Caco-2 (cell line): Measurements from ENCODE around the gene TM4SF1. TPM values are rescaled to one million over a fixed set of nuclear protein-coding genes. Genes with fewer than 3 reads are reported as not detected.

Experiments
- BruUV-seq: library from RNA; stranded (reverse); fragments of 400-500 nt; replicated peaks from 2 replicates; lab custom pipeline; 2021; lab: Mats Ljungman, UMichigan
- CTCF ChIA-PET: fragments of 300-600 bp; sonication (Branson Sonifier 250); formaldehyde crosslinking; loops from one replicate; lab custom pipeline; 2022; ENCODE audit warnings: antibody characterized with exemption; lab: Charles Lee
- POLR2A ChIA-PET: fragments of 300-600 bp; sonication (Branson Sonifier 250); formaldehyde crosslinking; loops from one replicate; lab custom pipeline; 2022; ENCODE audit warnings: antibody characterized with exemption; lab: Charles Lee
- DNase-seq, 2 experiments: peaks; one replicate each; pipeline versions ENCODE4 v3.0.0 to v3.0.0-alpha.2; 2020 to 2022
- H3K27me3 ChIP-seq: replicated peaks from 2 replicates; pipeline ENCODE4 v1.6.0; 2011; ENCODE audit warnings: low read length; ENCODE audit not compliant: control insufficient read depth, insufficient read depth
- H3K36me3 ChIP-seq: 2 replicates; pipeline ENCODE4 v1.5.1; 2011; ENCODE audit warnings: low read length; ENCODE audit not compliant: control insufficient read depth, insufficient read depth
- H3K4me1 ChIP-seq: fragments of 250-450 bp; sonication (Bioruptor Pico); 2 replicates; pipeline ENCODE4 v1.5.1; 2020; ENCODE audit warnings: mild to moderate bottlenecking
- H3K4me3 ChIP-seq: 2 replicates; pipeline ENCODE4 v1.5.1; 2011; ENCODE audit warnings: low read depth, mild to moderate bottlenecking, control low read depth, low read length
- H3K9me3 ChIP-seq: fragments of 250-450 bp; sonication (Bioruptor Pico); 2 replicates; pipeline ENCODE4 v1.5.1; 2020; ENCODE audit warnings: mild to moderate bottlenecking, moderate library complexity
- H3K27ac Mint-ChIP-seq: one replicate; pipeline ENCODE4 v1.8.0; 2022; ENCODE audit warnings: mixed read lengths; ENCODE audit not compliant: unreplicated experiment
- H3K27me3 Mint-ChIP-seq: one replicate; pipeline ENCODE4 v1.8.0; 2022; ENCODE audit warnings: mixed read lengths; ENCODE audit not compliant: insufficient read depth, unreplicated experiment
- H3K36me3 Mint-ChIP-seq: one replicate; pipeline ENCODE4 v1.8.0; 2022; ENCODE audit warnings: mild to moderate bottlenecking, mixed read lengths; ENCODE audit not compliant: insufficient read depth, unreplicated experiment
- H3K4me1 Mint-ChIP-seq: one replicate; pipeline ENCODE4 v1.8.0; 2022; ENCODE audit warnings: low read depth, mixed read lengths; ENCODE audit not compliant: unreplicated experiment
- H3K4me3 Mint-ChIP-seq: one replicate; pipeline ENCODE4 v1.8.0; 2022; ENCODE audit warnings: mild to moderate bottlenecking, moderate library complexity, mixed read lengths; ENCODE audit not compliant: unreplicated experiment
- H3K9me3 Mint-ChIP-seq: one replicate; pipeline ENCODE4 v1.8.0; 2022; ENCODE audit warnings: mixed read lengths; ENCODE audit not compliant: unreplicated experiment
- CTCF ChIP-seq, 2 experiments: fragments of 200-600 bp in 1 of 2; IDR thresholded peaks; 1 replicate in 1 of 2; 2 replicates in 1 of 2; pipeline versions ENCODE4 v1.5.1 to v1.8.0; 2011 to 2022; ENCODE audit warnings: antibody characterized with exemption in 1 of 2, control low read depth in 1 of 2, inconsistent platforms in 1 of 2, low read depth in 1 of 2, low read length in 1 of 2, mild to moderate bottlenecking in 1 of 2, moderate library complexity in 1 of 2; ENCODE audit not compliant: insufficient read depth in 1 of 2, severe bottlenecking in 1 of 2, unreplicated experiment in 1 of 2
- intact Hi-C: fragments of 100-400 bp; cut with micrococcal nuclease; formaldehyde crosslinking; loops from one replicate; pipeline ENCODE4 v1.10.0; 2022; ENCODE audit not compliant: unreplicated experiment
- total RNA-seq: library from RNA; stranded (reverse); gene quantifications from 2 replicates; pipeline ENCODE4 v1.2.3, GENCODE V29; 2022

Gene TM4SF1
- total RNA-seq, 1 experiment from 2014 or later: 49.2 TPM

GRCh38 chr3:149414557-149415231, 37.2 kb upstream of the TM4SF1 start:
- H3K36me3 ChIP-seq: no peaks in the 10 kb centered on the region
- Mint-ChIP-seq H3K36me3 (no peaks in the 10 kb centered on the region), H3K9me3 (no peaks in the 10 kb centered on the region), H3K27ac (no peak overlapping the region), H3K27me3 (no peaks in the 10 kb centered on the region), H3K4me1 (peaks cover 6% of the 10 kb centered on the region), H3K4me3 (no peak overlapping the region)
- DNase-seq: no peak
- no peak overlapping the region for H3K4me3 ChIP-seq
- TF ChIP-seq CTCF (IDR thresholded peaks at IDR 0.05; ENCODE audit: insufficient read depth in 1 of 2, low read depth in 1 of 2, low read length in 1 of 2, severe bottlenecking in 1 of 2, unreplicated experiment in 1 of 2): no peak
- ChIA-PET CTCF (no interaction called here), POLR2A (no interaction called here)
- BruUV-seq: no TSS peak
- intact Hi-C loops: no loop called here
- peaks cover 4% of the 10 kb centered on the region; the same call in 1 of the 2 replicates for H3K4me1 ChIP-seq
- H3K27me3 ChIP-seq: no peaks in the 10 kb centered on the region
- H3K9me3 ChIP-seq: no peaks in the 10 kb centered on the region

- POLR2A ChIA-PET: no interaction called here
- H3K4me1 ChIP-seq: peaks cover 24% of the 10 kb centered on the region
- CTCF ChIA-PET: no interaction called here
These were observed 34.1 kb upstream of the TM4SF1 start for GRCh38 chr3:149411583-149411982.

GRCh38 chr3:149409351-149409750, 31.9 kb upstream of the TM4SF1 start:
- peaks cover 9% of the 10 kb centered on the region for H3K9me3 Mint-ChIP-seq
- H3K4me3 Mint-ChIP-seq: no peak overlapping the region
- H3K4me3 ChIP-seq: no peak overlapping the region
- no peaks in the 10 kb centered on the region for H3K27me3 ChIP-seq
- no peaks in the 10 kb centered on the region for H3K27me3 Mint-ChIP-seq
- ChIA-PET CTCF (no interaction called here), POLR2A (no interaction called here)
- H3K9me3 ChIP-seq: no peaks in the 10 kb centered on the region
- intact Hi-C loops: no loop called here
- no peak overlapping the region for H3K27ac Mint-ChIP-seq
- H3K36me3 Mint-ChIP-seq: no peaks in the 10 kb centered on the region
- DNase-seq: no peak
- peaks cover 20% of the 10 kb centered on the region for H3K4me1 ChIP-seq
- no peak for TF ChIP-seq CTCF (IDR thresholded peaks at IDR 0.05; ENCODE audit: insufficient read depth in 1 of 2, low read depth in 1 of 2, low read length in 1 of 2, severe bottlenecking in 1 of 2, unreplicated experiment in 1 of 2)
- no TSS peak for BruUV-seq
- no peaks in the 10 kb centered on the region for H3K36me3 ChIP-seq
- H3K4me1 Mint-ChIP-seq: peaks cover 26% of the 10 kb centered on the region

More at GRCh38 chr3:149411583-149411982, 34.1 kb upstream of the TM4SF1 start:
- no peaks in the 10 kb centered on the region for H3K9me3 Mint-ChIP-seq
- H3K4me1 Mint-ChIP-seq: peaks cover 17% of the 10 kb centered on the region
- intact Hi-C loops: no loop called here
- no TSS peak for BruUV-seq
- no peaks in the 10 kb centered on the region for H3K9me3 ChIP-seq
- TF ChIP-seq CTCF (IDR thresholded peaks at IDR 0.05; ENCODE audit: insufficient read depth in 1 of 2, low read depth in 1 of 2, low read length in 1 of 2, severe bottlenecking in 1 of 2, unreplicated experiment in 1 of 2): no peak
- H3K27ac Mint-ChIP-seq: no peak overlapping the region
- H3K4me3 Mint-ChIP-seq: no peak overlapping the region
- no peaks in the 10 kb centered on the region for H3K27me3 Mint-ChIP-seq
- DNase-seq: no peak
- no peaks in the 10 kb centered on the region for H3K36me3 Mint-ChIP-seq
- H3K36me3 ChIP-seq: no peaks in the 10 kb centered on the region
- no peaks in the 10 kb centered on the region for H3K27me3 ChIP-seq
- H3K4me3 ChIP-seq: no peak overlapping the region
